Stimulated activated CD4-positive, alpha-beta T cell treated with anti-CD3 and anti-CD28 coated beads, Interleukin-15, amount 100 ng/mL, for 24 hours (primary cell): ENCODE data around the gene ELOVL5.
"Not testable (repeated sequence)": the region's sequence is repeated elsewhere in the genome, so short reads cannot be mapped to it uniquely, and the experiment has no call there.

ENCODE experiments used
- DNase-seq: peaks from one replicate; pipeline ENCODE4 v3.0.0-alpha.2; 2020

Gene ELOVL5

GRCh38 chr6:53359095-53359842 is 10.5 kb upstream of the ELOVL5 start:
- peak; percentile 93 for DNase-seq

- no peak for DNase-seq
Measured at GRCh38 chr6:53358440-53359094, 9.8 kb upstream of the ELOVL5 start.

- no peak for DNase-seq
Measured at GRCh38 chr6:53357576-53358360, 9.0 kb upstream of the ELOVL5 start.

- DNase-seq: no peak
Measured at GRCh38 chr6:53353624-53354023, 4.9 kb upstream of the ELOVL5 start.

- DNase-seq: no peak
Measured at GRCh38 chr6:53352360-53352759, 3.6 kb upstream of the ELOVL5 start.

GRCh38 chr6:53349209-53349693 is 501 bp upstream of the ELOVL5 start:
- DNase-seq: no peak

- peak; percentile 68 for DNase-seq
Measured at GRCh38 chr6:53347921-53348370, 804 bp downstream of the ELOVL5 start.

- peak; percentile 24 for DNase-seq
Measured at GRCh38 chr6:53347250-53347920, 1.4 kb downstream of the ELOVL5 start.

GRCh38 chr6:53346049-53346448 is 2.7 kb downstream of the ELOVL5 start:
- DNase-seq: not testable (repeated sequence)

- DNase-seq: no peak
Measured at GRCh38 chr6:53344969-53345368, 3.8 kb downstream of the ELOVL5 start.

GRCh38 chr6:53343092-53343491 is 5.7 kb downstream of the ELOVL5 start:
- no peak for DNase-seq

GRCh38 chr6:53342217-53342616 is 6.5 kb downstream of the ELOVL5 start:
- DNase-seq: no peak

GRCh38 chr6:53340536-53340935 is 8.2 kb downstream of the ELOVL5 start:
- DNase-seq: no peak

- DNase-seq: no peak
Measured at GRCh38 chr6:53339424-53339823, 9.3 kb downstream of the ELOVL5 start.

GRCh38 chr6:53338304-53338703 is 10.4 kb downstream of the ELOVL5 start:
- no peak for DNase-seq

- DNase-seq: no peak
Measured at GRCh38 chr6:53336070-53336469, 12.7 kb downstream of the ELOVL5 start.

GRCh38 chr6:53335224-53335994 is 13.3 kb downstream of the ELOVL5 start:
- peak; percentile 67 for DNase-seq

GRCh38 chr6:53333439-53334408 is 15.0 kb downstream of the ELOVL5 start:
- no peak for DNase-seq

- DNase-seq: no peak
Measured at GRCh38 chr6:53331678-53332077, 17.1 kb downstream of the ELOVL5 start.

- DNase-seq: no peak
Measured at GRCh38 chr6:53330137-53330536, 18.6 kb downstream of the ELOVL5 start.

GRCh38 chr6:53328375-53328774 is 20.4 kb downstream of the ELOVL5 start:
- no peak for DNase-seq
